CD4-positive, alpha-beta T cell treated with Interleukin-15 for 4 hours (primary cell): ENCODE results near the gene GPR139.

Experiments
- DNase-seq: peaks from one replicate; pipeline ENCODE4 v3.0.0-alpha.2; 2020; ENCODE audit warnings: low spot score

The GPR139 gene

GRCh38 chr16:20073203-20074098, at the start of gene GPR139:
GPR139 (minus strand) TSS chr16:20073890; CDS start chr16:20073616, 274 bp downstream.
- DNase-seq: no peak

- DNase-seq: no peak
These were observed 48.3 kb upstream of the GPR139 start for GRCh38 chr16:20122011-20122410.

GRCh38 chr16:20114356-20114755, 40.7 kb upstream of the GPR139 start:
- no peak for DNase-seq

- no peak for DNase-seq
These were observed 37.5 kb upstream of the GPR139 start for GRCh38 chr16:20111143-20111542.

GRCh38 chr16:20107083-20107482, 33.4 kb upstream of the GPR139 start:
- no peak for DNase-seq

- no peak for DNase-seq
These were observed 31.0 kb upstream of the GPR139 start for GRCh38 chr16:20104563-20105183.

GRCh38 chr16:20102521-20102920, 28.8 kb upstream of the GPR139 start:
- DNase-seq: no peak

- DNase-seq: no peak
These were observed 28.3 kb upstream of the GPR139 start for GRCh38 chr16:20102021-20102420.

GRCh38 chr16:20099375-20099774, 25.7 kb upstream of the GPR139 start:
- no peak for DNase-seq

GRCh38 chr16:20094157-20094556, 20.5 kb upstream of the GPR139 start:
- DNase-seq: no peak

GRCh38 chr16:20089246-20089965, 15.7 kb upstream of the GPR139 start:
- no peak for DNase-seq

- no peak for DNase-seq
These were observed 11.0 kb upstream of the GPR139 start for GRCh38 chr16:20084624-20085226.

- DNase-seq: no peak
These were observed 5.4 kb upstream of the GPR139 start for GRCh38 chr16:20079106-20079505.

GRCh38 chr16:20075243-20075642, 1.6 kb upstream of the GPR139 start:
- DNase-seq: no peak

GRCh38 chr16:20074099-20074991, 655 bp upstream of the GPR139 start:
- no peak for DNase-seq

- no peak for DNase-seq
These were observed 852 bp downstream of the GPR139 start for GRCh38 chr16:20072874-20073202.

GRCh38 chr16:20072146-20072873, 1.4 kb downstream of the GPR139 start:
- DNase-seq: no peak

GRCh38 chr16:20064931-20065330, 8.8 kb downstream of the GPR139 start:
- no peak for DNase-seq

GRCh38 chr16:20064520-20064919, 9.2 kb downstream of the GPR139 start:
- no peak for DNase-seq

- no peak for DNase-seq
These were observed 12.6 kb downstream of the GPR139 start for GRCh38 chr16:20061132-20061531.

- no peak for DNase-seq
These were observed 17.3 kb downstream of the GPR139 start for GRCh38 chr16:20056436-20056835.
